ENCODE data around the gene HDGF. TPM values are rescaled to one million over a fixed set of nuclear protein-coding genes. Genes with fewer than 3 reads are reported as not detected.
"Not testable (repeated sequence)": the region's sequence is repeated elsewhere in the genome, so short reads cannot be mapped to it uniquely, and the experiment has no call there.

HDGF gene
- polyA plus RNA-seq, 4 donors: 174 to 284 (median 268) TPM

DNA sequence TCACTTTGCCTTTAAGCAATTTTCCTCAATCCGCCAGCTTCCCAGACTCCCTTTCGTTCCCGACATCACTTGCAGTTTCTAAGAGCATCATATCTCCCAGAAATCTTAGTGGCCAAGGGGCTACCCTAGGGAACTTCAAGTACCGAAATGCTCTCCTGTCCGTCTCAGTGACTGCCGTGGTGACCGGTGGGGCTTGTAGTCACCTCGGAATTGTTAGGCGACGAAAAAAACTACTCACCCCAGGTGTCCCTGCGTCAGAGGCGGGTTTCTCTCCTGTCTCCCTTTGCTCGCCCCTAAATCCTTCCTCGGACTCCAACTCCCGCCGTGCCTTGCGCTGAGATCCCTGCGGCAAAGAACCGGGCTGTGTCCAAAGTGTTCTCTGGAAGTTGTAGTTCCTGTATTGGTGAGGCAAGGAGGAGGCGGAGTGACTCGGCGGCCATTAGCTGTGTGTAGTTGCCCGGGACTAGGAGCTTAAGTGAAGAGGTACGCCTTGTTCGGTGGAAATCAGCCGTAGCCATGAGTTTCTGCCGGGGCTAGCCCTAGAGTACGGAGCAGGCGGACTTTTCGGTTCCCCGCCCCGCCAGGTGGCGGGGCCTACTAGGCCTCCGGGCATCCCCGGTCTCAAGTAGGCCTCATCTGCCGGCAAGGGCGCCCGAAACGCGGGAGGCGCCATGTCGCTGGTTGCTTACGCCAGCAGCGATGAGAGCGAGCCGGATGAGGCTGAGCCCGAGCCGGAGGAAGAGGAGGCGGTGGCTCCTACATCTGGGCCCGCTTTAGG is 15.8 kb upstream of the HDGF start, which contains the start of gene PRCC:
Gene PRCC, plus strand, starts transcription at position 435 of the 778 bp plus-strand sequence. Its CDS starts 237 bp downstream, at position 672.
- DNase-seq (ENCODE audit: low read depth in 4 of 4, low spot score in 3 of 4): peak; percentile 98 to 100 (median 99)

DNA sequence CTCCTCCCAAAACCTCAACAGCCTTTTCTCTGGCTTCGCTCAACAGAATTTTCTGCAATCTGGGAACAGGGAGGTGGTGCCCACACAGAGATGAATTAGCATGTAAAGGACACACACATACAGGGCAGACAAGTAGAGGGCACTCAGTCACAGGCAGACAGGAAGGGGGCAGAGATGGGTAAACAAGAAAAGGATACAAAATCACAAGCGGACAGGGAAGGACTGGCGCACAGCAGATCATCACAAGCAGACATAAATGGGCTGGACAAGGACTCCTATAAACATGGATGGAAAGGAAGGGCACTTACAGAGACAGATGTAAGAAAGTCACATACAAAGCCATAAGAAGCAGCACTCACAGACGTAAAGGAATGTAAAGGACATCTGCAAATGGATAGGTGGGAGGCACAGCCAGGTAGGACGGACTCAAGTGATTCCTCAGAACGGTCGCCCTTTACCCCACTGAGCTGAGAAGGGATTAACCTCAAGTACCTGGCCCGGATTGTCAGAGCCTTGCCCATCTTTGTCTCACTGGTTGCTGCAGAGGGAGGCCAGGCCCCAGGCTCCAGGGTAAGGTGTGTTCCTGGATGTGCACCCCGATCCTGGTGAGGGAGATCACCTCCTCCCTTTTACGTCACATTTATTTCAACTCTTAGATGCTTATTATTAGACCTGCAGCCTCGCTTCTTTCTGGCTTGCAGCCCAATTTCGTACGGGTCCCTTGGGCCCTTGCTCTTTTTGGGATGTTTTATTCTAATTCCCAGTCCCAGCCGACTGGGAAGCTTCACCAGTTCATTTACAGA is 15.0 kb upstream of the HDGF start:
- DNase-seq (ENCODE audit: low read depth in 4 of 4, low spot score in 3 of 4): no peak

DNA sequence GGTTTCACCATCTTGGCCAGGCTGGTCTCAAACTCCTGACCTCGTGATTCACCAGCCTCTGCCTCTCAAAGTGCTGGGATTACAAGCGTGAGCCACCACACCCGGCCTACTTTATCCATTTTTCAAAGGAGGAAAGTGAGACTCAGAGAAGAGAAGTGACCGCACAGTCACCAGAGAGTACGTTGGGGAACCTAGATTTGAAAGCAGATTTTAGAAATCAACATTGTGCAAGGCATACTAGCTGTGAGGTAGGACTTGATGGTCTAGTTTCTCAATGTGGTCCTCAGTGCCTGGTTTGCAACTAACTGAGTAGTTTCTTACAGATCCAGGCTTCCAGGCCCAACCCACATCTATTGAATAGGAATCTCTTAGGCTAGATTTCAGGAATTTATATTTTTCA is 14.2 kb upstream of the HDGF start:
- no peak for DNase-seq (ENCODE audit: low read depth in 4 of 4, low spot score in 3 of 4)

DNA sequence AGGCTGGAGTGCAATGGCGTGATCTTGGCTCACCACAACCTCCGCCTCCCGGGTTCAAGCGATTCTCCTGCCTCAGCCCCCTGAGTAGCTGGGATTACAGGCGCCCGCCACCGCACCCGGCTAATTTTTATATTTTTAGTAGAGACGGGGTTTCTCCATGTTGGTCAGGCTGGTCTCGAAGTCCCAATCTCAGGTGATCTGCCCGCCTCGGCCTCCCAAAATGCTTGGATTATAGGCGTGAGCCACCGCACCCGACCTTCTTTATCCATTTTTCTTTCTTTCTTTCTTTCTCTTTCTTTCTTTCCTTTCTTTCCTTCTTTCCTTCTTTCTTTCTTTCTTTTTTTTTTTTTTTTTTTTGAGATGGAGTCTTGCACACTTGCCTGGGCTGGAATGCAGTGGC is 13.7 kb upstream of the HDGF start:
- not testable (repeated sequence) for DNase-seq (ENCODE audit: low read depth in 4 of 4, low spot score in 3 of 4)

DNA sequence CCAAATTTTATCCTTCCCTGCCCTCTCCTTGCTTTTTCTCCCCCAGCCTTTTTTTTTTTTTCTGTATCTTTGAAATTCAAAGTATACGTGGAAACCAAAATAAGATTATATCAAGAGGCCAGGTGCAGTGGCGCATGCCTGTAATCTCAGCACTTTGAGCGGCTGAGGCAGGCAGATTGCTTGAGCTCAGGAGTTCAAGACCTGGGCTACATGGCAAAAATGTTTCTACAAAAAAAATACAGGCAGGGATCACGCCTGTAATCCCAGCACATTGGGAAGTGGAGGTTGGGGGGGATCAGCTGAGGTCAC is 9.3 kb upstream of the HDGF start:
- DNase-seq (ENCODE audit: low read depth in 4 of 4, low spot score in 3 of 4): no peak

DNA sequence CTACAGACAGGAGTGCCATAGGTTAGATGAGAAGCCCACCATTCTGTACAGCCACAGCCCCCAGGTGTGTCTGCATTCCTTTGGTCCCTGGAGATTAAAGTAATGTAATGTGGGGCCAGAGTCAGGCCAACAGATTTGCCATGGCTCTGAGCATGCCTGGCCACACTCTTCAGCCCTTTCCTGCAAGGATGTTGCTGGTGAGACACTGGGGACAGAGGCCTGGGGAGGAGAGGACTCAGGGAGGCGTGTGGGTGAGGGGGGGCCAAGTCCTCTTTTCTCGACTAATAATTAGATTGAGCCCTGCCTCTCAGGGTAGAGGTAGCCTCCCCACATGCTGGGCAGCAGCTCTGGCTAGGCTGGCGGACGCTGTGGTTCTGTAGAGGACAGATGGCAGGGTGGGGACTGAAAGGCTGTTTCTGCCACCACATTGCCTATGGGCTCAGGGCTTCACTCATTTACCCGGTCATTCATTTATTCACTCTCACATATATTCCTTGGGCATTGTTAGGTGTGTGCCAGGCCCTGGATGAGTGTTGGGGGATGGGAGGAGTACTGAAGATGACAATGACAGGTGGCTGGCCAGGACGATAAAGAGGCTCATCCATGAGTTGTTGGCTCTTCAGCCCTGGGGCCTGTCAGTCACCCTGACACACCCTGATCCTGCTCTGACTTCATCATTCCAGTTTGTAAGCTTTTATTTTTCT is 8.8 kb upstream of the HDGF start:
- DNase-seq (ENCODE audit: low read depth in 4 of 4, low spot score in 3 of 4): no peak

DNA sequence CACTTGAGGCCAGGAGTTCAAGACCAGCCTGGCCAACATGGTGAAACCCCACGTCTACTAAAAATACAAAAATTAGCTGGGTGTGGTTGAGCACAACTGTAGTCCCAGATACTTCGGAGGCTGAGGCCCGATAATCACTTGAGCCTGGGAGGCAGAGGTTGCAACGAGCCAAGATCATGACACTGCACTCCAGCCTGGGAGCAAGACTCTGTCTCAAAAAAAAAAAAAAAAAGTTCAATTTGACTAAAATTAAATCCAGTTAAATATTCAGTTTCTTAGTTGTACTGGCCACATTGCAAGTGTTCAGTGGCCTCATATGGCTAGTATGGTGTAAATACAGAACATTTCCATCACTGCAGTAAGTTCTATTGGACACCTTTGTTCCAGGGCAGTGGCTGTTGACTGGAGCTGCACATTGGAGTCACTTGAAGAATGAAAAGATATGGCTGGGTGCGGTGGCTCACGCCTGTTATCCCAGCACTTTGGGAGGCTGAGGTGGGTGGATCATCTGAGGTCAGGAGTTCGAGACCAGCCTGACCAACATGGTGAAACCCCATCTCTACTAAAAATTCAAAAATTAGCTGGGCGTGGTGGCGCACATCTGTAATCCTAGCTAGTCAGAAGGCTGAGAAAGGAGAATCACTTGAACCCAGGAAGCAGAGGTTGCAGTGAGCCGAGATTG is 6.2 kb upstream of the HDGF start:
- not testable (repeated sequence) for DNase-seq (ENCODE audit: low read depth in 4 of 4, low spot score in 3 of 4)

DNA sequence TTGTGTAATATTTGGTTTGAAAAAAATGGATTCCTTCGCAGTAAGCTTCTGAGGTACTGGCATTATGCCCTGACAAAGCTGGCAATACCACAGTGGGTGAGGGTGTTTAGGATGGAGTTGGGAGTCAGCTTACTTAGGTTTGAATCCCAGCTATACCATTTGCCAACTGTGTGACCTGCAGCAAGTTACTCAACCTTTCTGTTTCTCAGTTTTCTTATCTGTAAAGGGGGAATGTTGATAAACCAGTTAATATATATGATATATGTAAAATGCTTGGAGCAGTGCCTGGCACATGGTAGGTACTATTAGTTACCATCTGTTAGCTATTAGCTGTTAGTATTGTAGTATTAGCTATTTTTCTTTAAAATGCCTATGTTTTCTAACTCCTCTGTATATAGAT is 4.9 kb upstream of the HDGF start:
- DNase-seq (ENCODE audit: low read depth in 4 of 4, low spot score in 3 of 4): no peak

DNA sequence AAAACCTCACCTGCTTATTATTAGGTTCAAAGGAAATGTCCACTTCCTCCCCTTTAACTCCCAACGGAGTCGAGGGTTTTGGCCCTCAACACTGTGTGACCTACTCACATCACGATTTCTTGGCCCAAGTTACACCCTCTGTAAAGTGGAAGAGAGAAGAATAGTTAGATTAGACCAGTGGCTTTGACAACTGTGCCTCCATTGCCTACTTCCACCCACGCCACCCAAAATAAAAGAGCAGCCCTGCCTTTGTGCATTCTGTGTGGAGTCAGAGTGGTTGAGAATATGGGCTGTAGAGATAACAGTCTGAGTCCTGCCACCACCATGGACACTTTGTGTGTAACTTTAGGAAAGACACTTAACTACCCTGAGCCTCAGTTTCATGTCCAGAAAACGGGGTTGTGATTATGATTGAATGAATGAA is 4.1 kb upstream of the HDGF start:
- no peak for DNase-seq (ENCODE audit: low read depth in 4 of 4, low spot score in 3 of 4)

DNA sequence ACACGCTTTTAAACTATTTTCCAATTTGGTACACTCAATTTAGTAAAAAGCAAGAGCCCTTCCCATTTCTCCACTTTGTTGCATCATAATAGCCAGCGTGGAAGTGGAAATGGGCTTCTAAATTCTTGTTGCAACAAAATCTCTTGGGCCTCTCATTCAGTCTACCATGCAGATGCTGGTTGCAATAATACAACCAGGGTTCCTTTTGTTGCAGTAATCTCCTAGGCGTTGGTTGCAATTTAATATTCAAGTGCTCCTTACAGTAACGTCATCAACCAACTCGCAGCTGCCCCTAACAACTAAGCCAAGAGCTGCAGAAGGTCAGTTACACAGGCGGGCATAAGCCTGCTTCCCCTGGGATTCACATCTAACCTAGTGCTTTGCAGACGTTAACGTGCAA is 2.7 kb upstream of the HDGF start:
- DNase-seq (ENCODE audit: low read depth in 4 of 4, low spot score in 3 of 4): no peak

DNA sequence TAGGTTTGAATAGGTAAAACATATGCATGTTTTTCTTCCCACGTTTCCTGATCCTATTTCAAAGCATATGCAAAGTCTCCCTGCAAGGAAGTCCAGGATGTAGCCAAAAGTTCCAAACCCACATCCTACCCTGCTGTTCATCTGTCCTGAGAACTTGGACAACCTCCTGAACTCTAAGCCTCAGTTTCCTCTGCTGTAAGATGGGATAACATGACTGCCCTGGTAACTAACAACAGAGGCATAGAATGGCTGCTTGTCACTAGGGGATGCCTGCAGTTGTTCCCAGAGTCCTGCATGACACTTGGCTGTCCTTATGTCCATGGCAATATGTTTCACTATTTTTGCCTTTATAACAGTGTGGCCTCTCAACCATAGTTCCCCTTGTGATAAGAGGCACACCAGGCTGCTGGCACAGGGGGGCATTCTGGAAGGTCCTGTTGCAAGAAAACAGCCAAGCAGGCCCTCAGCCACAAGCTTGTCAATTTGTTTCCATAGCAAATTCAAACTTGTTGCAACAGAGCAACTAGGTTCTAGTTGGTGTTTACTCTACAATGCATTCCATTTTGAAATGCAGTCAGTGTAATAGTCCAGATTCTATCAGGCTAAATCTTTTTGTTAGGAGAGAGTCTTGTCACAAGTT is 1.5 kb upstream of the HDGF start:
- DNase-seq (ENCODE audit: low read depth in 4 of 4, low spot score in 3 of 4): no peak

DNA sequence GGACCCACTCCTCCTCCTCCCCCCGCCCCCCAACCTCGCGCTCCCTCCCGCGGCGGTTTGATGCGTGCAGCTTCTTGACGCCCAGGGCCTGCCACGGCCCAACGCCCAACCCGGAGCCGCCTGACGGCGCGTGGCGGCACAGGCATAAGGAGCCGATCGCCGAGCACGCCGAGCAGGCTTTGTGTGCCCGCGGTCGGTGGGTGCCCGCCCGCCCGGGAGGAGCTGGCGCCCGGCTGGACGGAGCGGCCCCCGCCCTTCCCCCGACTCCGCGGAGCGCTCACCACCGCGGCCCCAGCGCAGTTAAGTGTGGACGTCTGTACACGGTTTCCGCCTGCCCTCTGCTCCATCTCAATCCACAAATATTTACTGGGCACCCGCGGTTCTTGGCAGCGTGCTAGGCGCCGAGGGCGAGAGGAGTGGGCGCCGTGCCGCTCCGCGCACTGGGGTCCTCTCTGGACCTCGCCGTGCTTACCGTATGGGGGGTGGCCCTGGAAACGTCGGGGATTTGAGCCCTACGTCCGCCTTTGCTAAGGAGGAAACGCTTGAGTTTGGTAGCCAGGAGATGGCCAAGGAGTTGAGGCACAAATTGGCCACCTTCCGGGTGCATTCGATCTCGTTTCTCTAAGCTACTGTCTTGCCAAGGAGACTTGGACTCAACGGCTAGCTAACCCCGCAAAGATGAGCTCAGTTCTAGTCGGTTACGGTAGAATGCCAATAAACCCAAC is 444 bp upstream of the HDGF start:
- DNase-seq (ENCODE audit: low read depth in 4 of 4, low spot score in 3 of 4): peak; percentile 87 to 92 (median 90)

DNA sequence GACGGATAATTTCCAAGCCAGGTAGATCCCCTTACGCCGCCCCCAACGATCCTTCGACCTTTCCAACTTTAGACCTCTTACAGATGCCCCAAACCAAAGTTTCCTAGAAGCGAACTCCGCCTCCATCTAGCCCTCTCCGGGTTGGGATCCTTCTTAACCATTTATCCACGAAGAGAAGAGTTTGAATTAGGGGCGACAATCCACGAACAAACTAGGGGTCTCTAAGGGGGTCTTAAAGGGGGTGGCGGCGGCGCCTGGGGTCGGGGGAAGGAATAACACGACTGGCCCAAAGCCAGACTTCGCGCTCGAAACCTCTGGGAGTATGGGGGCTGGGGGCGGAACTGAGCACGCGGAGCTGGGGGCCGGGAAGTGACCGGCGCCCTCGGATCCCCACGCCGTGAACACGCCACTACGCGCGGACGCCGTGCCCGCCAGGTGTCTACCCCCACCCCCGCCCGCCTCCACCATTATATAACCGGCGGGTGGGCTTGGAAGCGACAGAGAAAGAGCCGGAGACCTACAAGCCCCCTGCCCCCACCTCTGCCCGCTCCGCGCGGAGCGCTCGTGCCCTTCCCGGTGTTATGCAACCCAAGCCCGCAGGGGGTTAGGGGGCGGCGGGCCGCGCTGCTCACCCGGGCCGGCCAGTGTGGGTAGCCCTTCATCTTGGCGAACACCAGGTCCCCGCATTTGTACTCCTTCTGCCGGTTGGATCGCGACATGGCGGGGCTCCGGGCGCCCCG is 594 bp downstream of the HDGF start:
- no peak for DNase-seq (ENCODE audit: low read depth in 4 of 4, low spot score in 3 of 4)

DNA sequence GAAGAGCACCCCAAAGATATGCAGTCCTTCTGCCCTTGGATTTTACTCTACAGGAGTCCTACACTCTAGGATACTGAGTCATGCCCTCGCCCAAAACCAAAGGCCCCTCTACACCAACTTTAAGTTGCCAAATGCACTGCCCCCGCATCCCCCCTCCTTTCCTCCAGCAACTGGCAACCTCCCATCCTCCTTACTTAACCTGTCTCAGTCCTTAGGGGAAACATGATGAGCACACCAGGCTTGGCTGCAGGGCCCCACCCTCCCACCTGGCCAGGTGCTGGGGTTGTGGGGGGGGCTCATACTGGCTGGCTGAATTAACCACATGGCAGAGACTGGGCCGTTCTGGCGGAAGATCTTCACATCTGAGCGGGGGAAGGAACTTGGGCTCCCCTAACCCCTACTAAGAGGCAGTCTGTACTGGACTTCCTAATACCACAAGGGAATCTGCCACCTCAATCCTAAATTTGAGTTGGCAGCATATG is 1.2 kb downstream of the HDGF start:
- DNase-seq (ENCODE audit: low read depth in 4 of 4, low spot score in 3 of 4): no peak

DNA sequence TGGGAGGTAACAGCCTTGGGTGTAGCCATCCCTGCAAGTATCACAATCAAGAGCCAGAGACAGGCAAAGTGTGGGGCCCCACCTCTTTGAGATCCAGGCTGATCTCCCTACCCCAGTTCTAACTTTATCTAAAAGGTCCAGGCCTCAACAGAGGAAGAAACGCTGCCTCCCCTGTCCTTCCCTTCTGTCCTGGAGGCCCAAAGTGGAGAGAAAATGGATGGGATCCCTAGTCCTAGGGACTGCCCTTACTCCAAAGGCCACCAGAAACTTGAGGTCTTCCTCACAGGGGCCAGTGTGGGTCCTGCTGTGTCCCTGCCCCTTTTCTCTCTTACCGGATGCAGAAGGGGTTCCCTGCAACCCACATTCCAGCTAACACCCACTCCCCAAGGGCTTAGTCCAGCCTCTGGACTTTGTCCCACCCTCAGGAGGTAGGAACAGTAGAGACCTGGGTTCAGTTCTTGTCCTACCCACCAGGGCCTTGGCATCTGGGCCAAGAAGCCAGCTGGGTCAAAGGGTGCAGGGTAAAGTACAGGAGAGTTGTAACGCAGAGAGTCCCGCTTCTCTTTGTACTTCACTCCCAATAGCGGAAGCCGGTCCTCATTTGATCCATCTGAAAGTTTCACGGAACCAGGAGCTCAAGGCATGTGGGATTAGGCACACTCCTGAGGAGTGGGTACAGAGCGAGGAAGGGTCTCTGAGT is 1.9 kb downstream of the HDGF start:
- DNase-seq (ENCODE audit: low read depth in 4 of 4, low spot score in 3 of 4): no peak

DNA sequence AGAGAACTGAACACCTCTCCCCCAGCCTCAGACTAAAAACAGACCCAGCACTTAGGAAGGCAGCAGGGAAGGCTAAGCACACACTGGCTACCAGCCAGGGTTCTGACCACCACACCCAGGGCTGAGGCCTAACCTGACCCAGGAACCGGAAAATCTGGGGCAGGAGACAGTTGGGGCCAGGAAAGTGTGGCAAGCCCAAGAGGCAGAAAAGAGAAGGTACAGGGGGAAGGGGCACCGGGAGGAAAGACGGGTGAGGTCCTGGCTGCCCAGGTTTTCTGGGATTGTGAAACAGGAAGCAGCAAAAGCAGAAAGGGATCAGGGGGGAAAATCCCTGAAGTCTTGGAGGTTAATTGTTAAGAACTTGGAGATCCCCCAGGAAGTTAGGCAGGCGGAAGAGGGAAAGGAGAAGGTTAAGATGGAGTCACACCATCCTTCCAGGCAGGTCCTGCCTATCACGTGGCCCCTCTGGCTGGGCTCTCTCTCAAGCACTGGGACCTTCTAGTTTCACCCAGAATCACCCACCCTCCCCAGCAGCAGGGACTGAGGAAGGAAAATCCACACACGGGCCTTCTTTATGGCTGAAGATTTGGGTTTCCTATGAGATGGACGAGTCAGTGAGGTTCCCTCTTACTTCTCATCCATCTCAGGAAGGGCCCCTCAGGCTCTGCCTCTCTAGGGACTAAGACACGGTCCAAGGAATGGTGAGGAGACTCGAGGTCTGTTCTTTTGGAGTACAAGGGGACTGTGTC is 2.6 kb downstream of the HDGF start:
- no peak for DNase-seq (ENCODE audit: low read depth in 4 of 4, low spot score in 3 of 4)
